LNCAP (cell line): Measurements from ENCODE around the gene LRRC56.

Experiments
- TF ChIP-seq, protein P1 (sequence below): fragments of 450-650 bp; IDR thresholded peaks from 2 replicates; pipeline ENCODE4 v1.5.1; 2017; ENCODE audit warnings: mild to moderate bottlenecking

The LRRC56 gene

DNA sequence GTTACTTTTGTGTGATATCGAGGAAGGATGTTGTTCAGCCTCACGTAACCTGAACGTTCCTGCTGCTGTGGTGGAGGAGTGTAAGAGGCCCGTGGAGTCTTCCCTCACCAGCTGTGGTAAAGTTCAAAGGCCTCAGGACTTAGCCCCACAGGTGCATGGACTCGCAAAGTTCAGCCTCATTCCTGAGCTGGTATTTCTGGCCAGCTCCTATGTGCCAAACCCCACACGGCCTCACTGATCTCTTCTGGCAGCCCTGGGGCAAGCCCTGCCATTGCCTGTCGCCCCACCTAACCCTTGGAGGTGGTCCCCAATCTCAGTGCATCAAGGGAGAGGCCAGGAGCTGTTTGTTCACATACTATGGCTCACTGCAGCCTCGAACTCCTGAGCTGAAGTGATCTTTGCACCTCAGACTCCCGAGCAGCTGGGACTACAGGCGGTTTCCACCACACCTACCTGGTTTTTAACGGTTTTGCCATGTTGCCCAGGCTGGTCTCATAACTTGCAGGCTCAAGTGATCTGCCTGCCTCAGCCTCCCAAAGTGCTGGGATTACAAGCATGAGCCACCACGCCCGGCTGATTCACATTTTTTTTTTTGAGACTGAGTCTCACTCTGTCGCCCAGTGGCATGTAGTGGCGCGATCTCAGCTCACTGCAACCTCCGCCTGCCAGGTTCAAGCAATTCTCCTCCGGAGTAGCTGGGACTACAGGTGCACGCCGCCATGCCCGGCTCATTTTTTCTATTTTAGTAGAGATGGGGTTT lies 41.1 kb downstream of the LRRC56 start:
- TF ChIP-seq, protein P1, sequence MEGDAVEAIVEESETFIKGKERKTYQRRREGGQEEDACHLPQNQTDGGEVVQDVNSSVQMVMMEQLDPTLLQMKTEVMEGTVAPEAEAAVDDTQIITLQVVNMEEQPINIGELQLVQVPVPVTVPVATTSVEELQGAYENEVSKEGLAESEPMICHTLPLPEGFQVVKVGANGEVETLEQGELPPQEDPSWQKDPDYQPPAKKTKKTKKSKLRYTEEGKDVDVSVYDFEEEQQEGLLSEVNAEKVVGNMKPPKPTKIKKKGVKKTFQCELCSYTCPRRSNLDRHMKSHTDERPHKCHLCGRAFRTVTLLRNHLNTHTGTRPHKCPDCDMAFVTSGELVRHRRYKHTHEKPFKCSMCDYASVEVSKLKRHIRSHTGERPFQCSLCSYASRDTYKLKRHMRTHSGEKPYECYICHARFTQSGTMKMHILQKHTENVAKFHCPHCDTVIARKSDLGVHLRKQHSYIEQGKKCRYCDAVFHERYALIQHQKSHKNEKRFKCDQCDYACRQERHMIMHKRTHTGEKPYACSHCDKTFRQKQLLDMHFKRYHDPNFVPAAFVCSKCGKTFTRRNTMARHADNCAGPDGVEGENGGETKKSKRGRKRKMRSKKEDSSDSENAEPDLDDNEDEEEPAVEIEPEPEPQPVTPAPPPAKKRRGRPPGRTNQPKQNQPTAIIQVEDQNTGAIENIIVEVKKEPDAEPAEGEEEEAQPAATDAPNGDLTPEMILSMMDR: no peak

DNA sequence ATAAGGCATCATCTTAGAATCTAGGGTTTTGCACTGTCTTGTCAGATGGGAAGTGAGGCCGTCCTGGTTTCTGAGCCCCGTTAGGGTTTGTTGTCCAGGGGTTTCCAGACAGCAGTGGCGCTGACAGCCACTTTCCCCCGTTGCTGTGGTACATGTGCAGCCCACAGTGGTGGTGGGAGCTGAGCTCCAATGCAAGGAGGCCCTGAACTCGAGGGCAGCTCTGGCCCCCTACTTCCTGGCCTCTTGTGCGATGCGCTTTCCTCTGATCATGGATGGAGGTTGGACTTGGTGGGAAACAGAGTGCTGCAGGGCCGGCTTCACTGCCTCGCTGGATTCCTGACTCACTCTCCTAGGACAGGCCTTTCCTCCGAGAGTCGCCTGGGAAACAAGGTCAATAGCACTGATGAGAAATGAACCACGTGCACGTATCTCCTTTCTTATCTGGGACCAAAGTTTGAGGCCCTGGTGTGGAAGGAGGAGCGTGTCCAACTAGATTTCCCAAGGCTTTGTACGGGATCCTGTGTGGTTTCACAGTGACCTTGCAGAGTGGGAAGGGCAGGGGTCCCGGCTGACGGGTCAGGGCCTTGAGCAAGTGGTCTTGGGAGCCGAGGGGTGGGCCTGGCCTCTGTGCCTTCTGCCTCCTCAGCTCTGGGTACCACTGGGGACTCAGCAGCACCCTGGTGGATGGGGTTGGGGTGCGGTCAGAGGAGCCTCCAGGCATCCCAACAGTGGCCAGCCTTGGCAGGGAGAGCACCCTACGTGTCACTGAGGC lies 42.7 kb downstream of the LRRC56 start:
- TF ChIP-seq, protein P1: no peak

DNA sequence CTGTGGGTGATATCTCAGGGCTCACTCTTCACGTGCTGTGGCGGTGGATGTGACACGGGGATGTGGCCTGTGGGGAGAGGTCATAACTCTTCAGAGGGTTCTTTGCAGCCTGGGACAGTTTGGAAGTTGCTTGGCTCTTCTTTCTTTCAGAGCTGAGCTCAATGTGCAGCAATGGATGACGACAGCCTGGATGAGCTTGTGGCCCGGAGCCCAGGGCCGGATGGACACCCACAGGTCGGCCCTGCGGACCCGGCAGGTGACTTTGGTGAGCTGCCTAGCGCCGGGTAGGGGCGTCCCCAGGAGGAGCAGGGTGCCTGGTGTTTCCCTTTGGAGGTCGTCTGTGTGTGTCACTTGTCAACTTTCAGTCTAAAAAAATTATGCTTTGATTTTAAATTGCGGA lies 44.0 kb downstream of the LRRC56 start:
- TF ChIP-seq, protein P1: no peak

DNA sequence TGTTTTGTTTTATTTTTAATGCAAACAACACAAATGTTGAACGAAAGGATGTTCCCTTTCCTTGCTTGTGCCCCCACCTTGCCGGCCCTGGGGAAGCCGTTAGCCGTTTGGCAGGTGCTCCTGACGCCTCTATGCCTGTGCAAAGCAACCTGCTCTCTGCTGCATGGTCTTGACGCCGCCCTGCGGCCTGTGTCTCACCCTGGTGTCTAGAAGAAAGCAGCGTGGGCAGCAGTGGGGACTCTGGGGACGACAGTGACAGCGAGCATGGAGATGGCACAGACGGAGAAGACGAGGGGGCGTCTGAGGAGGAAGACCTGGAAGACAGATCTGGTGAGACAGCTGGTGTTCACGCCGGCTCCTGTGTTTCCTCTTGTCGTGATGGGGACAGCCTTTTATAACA lies 44.4 kb downstream of the LRRC56 start:
- TF ChIP-seq, protein P1: no peak

DNA sequence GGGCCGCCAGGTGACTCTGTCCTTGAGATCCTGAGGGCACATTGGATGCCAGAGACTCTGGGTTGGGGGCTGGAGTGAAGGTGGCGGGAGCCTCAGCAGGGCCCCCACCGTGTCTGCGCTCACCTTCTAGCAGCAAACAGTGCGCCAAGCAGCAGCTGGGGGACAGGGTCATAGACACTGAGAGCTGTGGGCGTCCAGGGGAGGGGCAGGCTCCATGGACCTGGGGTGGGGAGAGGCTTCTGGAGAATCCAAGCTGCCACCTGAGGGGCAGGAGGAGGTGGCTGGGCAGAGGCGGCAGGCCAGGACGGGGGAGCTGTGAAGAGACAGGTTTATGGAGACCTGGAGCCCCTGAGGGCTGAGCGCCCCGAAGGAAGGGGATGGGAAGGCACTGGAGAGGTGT lies 47.0 kb downstream of the LRRC56 start:
- TF ChIP-seq, protein P1: no peak

DNA sequence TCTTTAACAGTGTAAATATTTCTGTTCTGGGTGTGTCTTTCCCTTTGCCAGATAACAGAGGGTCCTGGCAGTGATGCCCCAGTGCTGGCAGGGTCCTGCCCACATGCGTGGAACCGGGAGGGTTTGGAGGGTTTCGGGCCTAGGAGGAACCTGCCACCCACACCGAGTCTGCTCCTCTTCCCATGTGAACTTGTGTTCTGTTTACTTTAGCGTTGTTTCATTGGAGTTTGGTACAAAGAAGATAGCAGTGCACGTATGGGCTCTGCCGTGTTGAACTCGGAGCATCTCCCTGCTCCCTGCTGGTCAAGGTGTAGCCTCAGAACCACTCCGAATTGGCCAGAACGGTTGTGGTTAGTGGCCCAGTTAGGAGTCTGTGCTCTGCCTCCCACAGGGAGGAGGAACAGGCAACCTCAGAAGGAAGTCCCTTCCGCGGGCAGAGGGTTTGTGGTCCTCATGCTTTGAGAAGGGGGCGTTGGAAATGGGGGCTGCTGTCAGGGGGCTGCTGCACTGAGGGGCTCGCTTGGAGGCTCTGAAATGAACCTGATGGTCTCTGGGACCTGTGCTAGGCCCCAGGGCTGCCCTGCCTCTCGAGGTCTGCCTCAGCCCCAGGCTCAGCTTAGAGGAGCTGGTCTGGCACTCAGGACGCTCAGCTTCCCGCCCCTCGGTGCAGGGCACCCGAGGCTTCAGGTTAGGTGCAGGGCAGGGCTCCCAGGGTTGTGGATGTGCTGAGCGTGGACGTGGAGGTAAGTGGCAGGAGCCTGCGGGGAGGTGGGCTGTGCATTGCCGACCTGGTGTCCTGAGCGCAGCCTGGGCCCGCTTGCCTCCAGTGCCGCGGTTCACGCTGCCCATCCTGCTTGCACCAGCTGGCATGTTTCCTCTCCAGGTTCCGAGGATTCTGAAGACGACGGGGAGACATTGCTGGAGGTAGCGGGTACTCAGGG lies 49.3 kb downstream of the LRRC56 start:
- TF ChIP-seq, protein P1: no peak

DNA sequence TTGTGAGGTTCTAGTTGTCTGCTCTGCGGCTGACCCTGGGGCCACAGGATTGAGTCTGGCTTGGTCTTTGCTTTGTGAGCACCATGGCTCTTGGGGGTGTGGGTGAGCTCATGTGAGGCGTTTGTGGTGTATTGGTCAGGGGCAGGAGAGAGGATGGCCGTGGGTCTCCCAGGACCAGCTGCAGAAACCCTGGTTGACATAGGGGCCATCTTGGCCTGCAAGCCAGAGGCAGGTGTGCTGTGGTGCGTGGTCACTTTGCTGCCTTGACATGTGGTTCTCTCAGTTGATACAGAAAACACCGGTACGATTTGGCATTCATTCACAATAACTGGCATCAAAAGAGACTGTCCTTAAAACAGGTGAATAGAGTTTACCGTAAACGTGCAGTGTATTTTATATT lies 50.2 kb downstream of the LRRC56 start:
- TF ChIP-seq, protein P1: no peak
